Head of caudate nucleus (tissue), 42 donors: Measurements from ENCODE around the gene CCDC185.

Experiments
- DNase-seq, 42 donors: peaks; one replicate each; pipeline versions ENCODE4 v3.0.0 to v3.0.0-alpha.2; 2020 to 2021; ENCODE audit warnings: mixed read lengths in 7 of 42
- intact Hi-C: fragments of 100-400 bp; cut with DNase I; formaldehyde crosslinking; loops from one replicate; pipeline ENCODE4 v1.15.0; 2022

CCDC185 gene

GRCh38 chr1:223423641-223424233 is 30.5 kb downstream of the CCDC185 start:
- no peak for DNase-seq
- intact Hi-C loops, result no loop called here

- DNase-seq, result no peak
- intact Hi-C loops, result no loop called here
These were observed 32.3 kb downstream of the CCDC185 start for GRCh38 chr1:223425550-223425949.

GRCh38 chr1:223426936-223427335 is 33.7 kb downstream of the CCDC185 start:
- DNase-seq, result no peak
- intact Hi-C loops, result no loop called here

- DNase-seq, result peak in 7 of 42 donors; percentile 3 to 63 (median 18)
- intact Hi-C loops, result no loop called here
These were observed 36.1 kb downstream of the CCDC185 start for GRCh38 chr1:223429313-223429731.

GRCh38 chr1:223429821-223430220 is 36.6 kb downstream of the CCDC185 start:
- intact Hi-C loops, result no loop called here
- no peak for DNase-seq

GRCh38 chr1:223430236-223430635 is 37.0 kb downstream of the CCDC185 start:
- intact Hi-C loops, result no loop called here
- DNase-seq, result no peak

DNA sequence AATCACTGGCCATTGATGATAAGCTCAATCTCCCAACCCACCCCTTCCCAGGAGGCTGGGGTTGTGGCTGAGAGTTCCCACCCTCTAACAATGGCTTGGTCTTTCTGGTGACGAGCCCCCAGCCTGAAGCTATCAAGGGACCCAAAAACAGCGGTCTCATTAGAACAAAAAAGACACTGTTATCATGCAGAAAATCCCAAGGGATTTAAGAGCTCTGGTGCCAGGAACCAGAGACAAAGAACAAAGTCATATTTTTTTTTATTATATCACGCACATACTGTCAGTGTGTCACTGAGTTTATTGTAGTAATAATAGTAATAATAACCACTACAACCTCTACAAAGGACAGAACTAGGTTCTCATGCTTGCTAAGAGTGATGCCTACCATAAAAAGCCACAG is 43.9 kb downstream of the CCDC185 start:
- no peak for DNase-seq
- intact Hi-C loops, result no loop called here

DNA sequence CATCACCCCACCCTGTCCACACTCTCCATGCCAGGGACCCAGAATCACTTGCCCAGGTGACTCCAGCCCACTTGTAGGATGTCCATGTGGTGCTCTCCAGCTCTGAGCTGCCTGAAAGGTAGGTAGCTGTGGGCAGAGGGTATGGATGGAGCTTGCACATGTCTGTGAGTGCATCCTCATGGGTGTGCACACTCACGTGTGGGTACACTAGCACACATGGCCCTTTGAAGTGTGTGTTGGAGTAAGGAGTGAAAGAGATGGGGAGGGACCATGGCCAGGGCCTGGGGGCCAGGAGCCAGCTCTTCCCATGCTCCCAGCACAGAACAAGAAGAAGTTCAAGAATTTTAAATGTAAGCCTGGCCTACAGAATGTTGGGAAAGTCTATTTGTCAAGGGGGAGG is 50.2 kb downstream of the CCDC185 start:
- intact Hi-C loops, result no loop called here
- DNase-seq, result no peak

- intact Hi-C loops, result no loop called here
- DNase-seq, result no peak
These were observed 51.2 kb downstream of the CCDC185 start for GRCh38 chr1:223444411-223444810.
